NCI-H1694 treated with DMSO at 0.1 percent for 48 hours (cell line): ENCODE results near the gene HDGFL2.

ENCODE experiments used
- DNase-seq: peaks from one replicate; lab custom pipeline; 2025; lab: John Stamatoyannopoulos, UW

The HDGFL2 gene

GRCh38 chr19:4499318-4499717 lies 27.2 kb downstream of the HDGFL2 start:
- no peak for DNase-seq

- no peak for DNase-seq
Observed at GRCh38 chr19:4499855-4500254, 27.8 kb downstream of the HDGFL2 start.

- DNase-seq: no peak
Observed at GRCh38 chr19:4500841-4501591, 28.9 kb downstream of the HDGFL2 start.

- DNase-seq: no peak
Observed at GRCh38 chr19:4501691-4502090, 29.6 kb downstream of the HDGFL2 start.

- DNase-seq: no peak
Observed at GRCh38 chr19:4502282-4503131, 30.4 kb downstream of the HDGFL2 start.

- no peak for DNase-seq
Observed at GRCh38 chr19:4503132-4503824, 31.2 kb downstream of the HDGFL2 start.

- DNase-seq: no peak
Observed at GRCh38 chr19:4503825-4504170, 31.7 kb downstream of the HDGFL2 start.

- no peak for DNase-seq
Observed at GRCh38 chr19:4504297-4504701, 32.2 kb downstream of the HDGFL2 start.

GRCh38 chr19:4504891-4505569 lies 32.9 kb downstream of the HDGFL2 start:
- no peak for DNase-seq

GRCh38 chr19:4505570-4506448 lies 33.7 kb downstream of the HDGFL2 start:
- no peak for DNase-seq

- DNase-seq: no peak
Observed at GRCh38 chr19:4506449-4507149, 34.5 kb downstream of the HDGFL2 start.

- DNase-seq: no peak
Observed at GRCh38 chr19:4507150-4507452, 35.0 kb downstream of the HDGFL2 start.

- DNase-seq: no peak
Observed at GRCh38 chr19:4507804-4508203, 35.7 kb downstream of the HDGFL2 start.

- no peak for DNase-seq
Observed at GRCh38 chr19:4508698-4509097, 36.6 kb downstream of the HDGFL2 start.

GRCh38 chr19:4510435-4511255 lies 38.5 kb downstream of the HDGFL2 start:
- DNase-seq: no peak

- no peak for DNase-seq
Observed at GRCh38 chr19:4511300-4512054, 39.4 kb downstream of the HDGFL2 start.

GRCh38 chr19:4512070-4512469 lies 40.0 kb downstream of the HDGFL2 start:
- DNase-seq: no peak

- DNase-seq: no peak
Observed at GRCh38 chr19:4513248-4513647, 41.2 kb downstream of the HDGFL2 start.

- DNase-seq: no peak
Observed at GRCh38 chr19:4515732-4516131, 43.6 kb downstream of the HDGFL2 start.
